LNCAP (cell line): ENCODE data around the gene ELAC1.

Experiments used
- CTCF ChIP-seq: fragments of 450-650 bp; IDR thresholded peaks from 2 replicates; pipeline ENCODE4 v1.5.1; 2017; ENCODE audit warnings: mild to moderate bottlenecking

Gene ELAC1

GRCh38 chr18:50935493-50936191 is 32.2 kb upstream of the ELAC1 start:
- TF ChIP-seq CTCF = no peak

- no peak for TF ChIP-seq CTCF
Measured at GRCh38 chr18:50937183-50937582, 30.7 kb upstream of the ELAC1 start.

GRCh38 chr18:50938912-50939311 is 28.9 kb upstream of the ELAC1 start:
- TF ChIP-seq CTCF = no peak

- no peak for TF ChIP-seq CTCF
Measured at GRCh38 chr18:50944245-50944932, 23.5 kb upstream of the ELAC1 start.

- no peak for TF ChIP-seq CTCF
Measured at GRCh38 chr18:50947899-50948298, 19.9 kb upstream of the ELAC1 start.

- TF ChIP-seq CTCF = no peak
Measured at GRCh38 chr18:50949185-50949584, 18.7 kb upstream of the ELAC1 start.

- no peak for TF ChIP-seq CTCF
Measured at GRCh38 chr18:50950626-50951025, 17.2 kb upstream of the ELAC1 start.
